Fibroblast of lung (primary cell): ENCODE measurements around the gene ZNF324.

Experiments
- EZH2 ChIP-seq: IDR thresholded peaks from 2 replicates; pipeline ENCODE4 v1.5.1; 2012; ENCODE audit warnings: low read length, control low read depth, mild to moderate bottlenecking; ENCODE audit errors: missing control alignments
- TF ChIP-seq, protein P1 (sequence below), 2 donors: IDR thresholded peaks in 1 of 2; conservative IDR thresholded peaks in 1 of 2; 1 replicate in 1 of 2; 2 replicates in 1 of 2; pipeline ENCODE4 v1.5.1; 2011 to 2012; ENCODE audit warnings: low read length in 2 of 2, control low read depth in 1 of 2, inconsistent platforms in 1 of 2, low read depth in 1 of 2, mild to moderate bottlenecking in 1 of 2

DNA sequence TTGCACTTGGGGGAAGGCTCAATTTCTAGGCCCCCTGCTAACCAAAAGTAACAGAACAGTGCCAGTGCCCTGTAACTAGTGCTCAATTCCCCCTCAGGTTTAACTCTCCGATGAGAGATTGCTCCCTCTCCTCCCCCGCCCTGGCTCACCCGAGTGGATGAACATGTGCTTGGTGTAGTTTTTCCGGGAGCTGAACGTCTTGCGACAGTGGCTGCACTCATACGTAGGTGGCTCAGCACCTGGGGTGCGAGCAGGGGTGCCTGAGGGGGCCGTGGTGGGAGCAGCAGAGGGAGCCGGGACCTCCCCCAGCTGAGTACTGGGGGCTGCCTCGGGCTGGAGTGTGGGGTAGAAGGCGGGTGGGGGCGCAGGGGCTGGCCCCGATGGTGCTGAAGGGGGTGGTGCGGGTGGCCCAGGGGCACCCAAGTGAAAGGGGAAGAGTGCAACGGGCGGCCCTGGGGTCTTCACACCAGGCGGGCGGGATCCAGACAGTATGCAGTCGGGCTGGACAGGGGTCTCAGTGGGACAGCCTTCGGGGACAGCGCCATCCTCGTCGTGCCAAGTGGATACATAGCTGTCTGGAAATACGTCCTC, 49.5 kb downstream of the ZNF324 start:
- TF ChIP-seq, protein P1, sequence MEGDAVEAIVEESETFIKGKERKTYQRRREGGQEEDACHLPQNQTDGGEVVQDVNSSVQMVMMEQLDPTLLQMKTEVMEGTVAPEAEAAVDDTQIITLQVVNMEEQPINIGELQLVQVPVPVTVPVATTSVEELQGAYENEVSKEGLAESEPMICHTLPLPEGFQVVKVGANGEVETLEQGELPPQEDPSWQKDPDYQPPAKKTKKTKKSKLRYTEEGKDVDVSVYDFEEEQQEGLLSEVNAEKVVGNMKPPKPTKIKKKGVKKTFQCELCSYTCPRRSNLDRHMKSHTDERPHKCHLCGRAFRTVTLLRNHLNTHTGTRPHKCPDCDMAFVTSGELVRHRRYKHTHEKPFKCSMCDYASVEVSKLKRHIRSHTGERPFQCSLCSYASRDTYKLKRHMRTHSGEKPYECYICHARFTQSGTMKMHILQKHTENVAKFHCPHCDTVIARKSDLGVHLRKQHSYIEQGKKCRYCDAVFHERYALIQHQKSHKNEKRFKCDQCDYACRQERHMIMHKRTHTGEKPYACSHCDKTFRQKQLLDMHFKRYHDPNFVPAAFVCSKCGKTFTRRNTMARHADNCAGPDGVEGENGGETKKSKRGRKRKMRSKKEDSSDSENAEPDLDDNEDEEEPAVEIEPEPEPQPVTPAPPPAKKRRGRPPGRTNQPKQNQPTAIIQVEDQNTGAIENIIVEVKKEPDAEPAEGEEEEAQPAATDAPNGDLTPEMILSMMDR (conservative IDR thresholded peaks at IDR 0.05 in 1 of 2, IDR thresholded peaks at IDR 0.05 in 1 of 2; ENCODE audit: low read depth in 1 of 2, low read length in 2 of 2) = no peak
- TF ChIP-seq EZH2 = no peak
